Activated CD4-positive, alpha-beta T cell treated with anti-CD3 and anti-CD28 coated beads for 48 hours (primary cell): ENCODE results near the gene CCNL2.
A peak's percentile ranks its signal among the peaks of the same experiment; 100 is the strongest.

ENCODE experiments used
- DNase-seq: peaks from one replicate; pipeline ENCODE4 v3.0.0-alpha.2; 2020

The CCNL2 gene

DNA sequence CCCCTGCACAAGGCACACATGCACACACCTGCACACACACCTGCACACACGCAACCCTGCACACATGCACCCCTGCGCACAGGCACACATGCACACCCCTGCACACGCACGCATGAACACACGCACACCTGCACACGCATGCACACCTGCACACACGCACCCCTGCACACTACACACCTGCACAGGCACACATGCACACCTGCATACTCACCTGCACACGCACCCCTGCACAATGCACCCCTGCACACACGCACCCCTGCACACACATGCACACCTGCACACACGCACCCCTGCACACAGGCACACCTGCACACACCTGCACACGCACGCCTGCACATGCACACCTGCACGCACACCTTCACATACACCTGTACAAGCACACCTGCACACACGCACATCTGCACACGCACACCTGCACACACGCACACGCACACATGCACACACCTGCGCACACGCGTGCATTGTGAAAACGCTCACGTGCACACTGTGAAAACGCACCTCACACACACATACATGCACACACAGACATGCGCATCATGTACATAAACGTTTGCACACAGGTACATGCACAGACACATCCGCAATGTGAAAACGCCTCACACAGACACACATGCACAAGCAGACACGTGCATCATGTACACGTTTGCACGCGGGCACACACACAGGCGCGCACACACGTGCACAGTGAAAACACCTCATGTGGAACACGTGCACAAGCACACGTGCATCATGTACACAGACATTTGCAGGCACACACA is 58.2 kb downstream of the CCNL2 start:
- DNase-seq, result no peak

DNA sequence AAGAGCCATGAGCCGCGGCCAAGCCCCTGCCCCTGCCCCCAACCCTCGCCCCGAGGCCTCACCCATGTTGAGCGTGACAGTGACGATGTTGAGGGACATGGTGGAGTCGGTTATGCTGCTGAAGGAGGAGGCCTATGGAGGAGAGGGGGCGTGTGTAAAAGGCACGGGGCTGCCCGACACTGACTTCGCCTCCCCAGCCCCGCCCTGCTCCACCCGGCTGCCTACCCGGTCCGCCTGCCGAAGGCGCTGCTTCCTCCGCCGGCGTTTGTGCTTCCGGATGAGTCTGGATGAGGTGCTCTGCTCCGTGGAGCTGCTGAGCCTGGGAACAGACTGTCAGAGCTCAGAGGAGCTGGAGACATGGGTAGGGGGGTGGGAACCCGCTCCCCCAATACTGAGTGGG is 59.0 kb downstream of the CCNL2 start:
- DNase-seq, result no peak

GRCh38 chr1:1338278-1338677 is 60.9 kb downstream of the CCNL2 start:
- no peak for DNase-seq

DNA sequence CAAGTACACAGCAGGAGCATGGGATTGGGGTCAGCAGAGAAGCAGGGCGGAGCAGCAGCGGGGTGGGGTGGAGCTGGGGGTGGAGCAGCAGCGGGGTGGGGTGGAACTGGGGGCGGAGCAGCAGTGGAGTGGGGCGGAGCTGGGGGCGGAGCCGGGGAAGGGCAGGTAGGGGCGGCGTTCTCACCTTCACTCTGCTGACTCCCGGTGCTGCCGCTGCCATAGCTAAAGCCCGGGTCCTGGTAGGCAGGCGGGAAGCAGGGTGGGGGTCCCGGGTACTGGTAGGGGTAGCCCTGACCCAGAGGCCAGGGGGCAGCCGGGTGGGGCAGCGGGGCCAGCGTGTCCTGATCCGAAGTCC is 61.4 kb downstream of the CCNL2 start:
- peak; percentile 66 for DNase-seq

GRCh38 chr1:1336931-1337792 is 62.0 kb downstream of the CCNL2 start:
- no peak for DNase-seq

DNA sequence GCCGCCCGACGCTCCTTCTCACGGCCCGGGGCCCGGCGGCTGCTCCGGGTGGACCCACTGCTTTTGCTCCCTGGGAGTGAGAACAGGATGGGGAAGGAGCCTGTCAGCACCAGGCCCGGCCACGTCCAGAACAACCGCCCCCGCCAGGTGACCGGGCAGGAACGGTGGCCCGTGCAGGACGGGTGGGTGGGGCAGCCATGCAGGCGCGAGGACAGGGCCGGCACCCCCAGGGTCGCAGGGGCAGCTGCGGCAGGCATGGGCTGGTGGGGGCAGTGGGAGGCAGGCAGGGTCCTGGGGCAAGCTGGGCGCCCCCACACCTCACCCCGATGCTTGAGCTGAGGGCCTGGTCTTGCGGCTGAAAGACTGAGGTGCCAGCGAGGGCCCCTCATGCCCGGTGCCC is 62.7 kb downstream of the CCNL2 start:
- no peak for DNase-seq

GRCh38 chr1:1335792-1336248 is 63.3 kb downstream of the CCNL2 start:
- DNase-seq, result no peak
